GM20431 (cell line): Measurements from ENCODE around the gene SPPL2C.

Source experiments
- in situ Hi-C: fragments of 300-500 bp; cut with MseI, MboI; formaldehyde crosslinking; loops from one replicate; pipeline ENCODE4 v1.15.0; 2020; ENCODE audit warnings: low sequenced_read_pairs; ENCODE audit not compliant: unreplicated experiment

SPPL2C gene

GRCh38 chr17:45826919-45827588, 17.6 kb upstream of the SPPL2C start:
- in situ Hi-C loops: loop anchor here (10.0 kb wide), 1 partner anchor 182 kb away; no protein-coding TSS in a partner anchor

- in situ Hi-C loops: loop anchor here (10.0 kb wide), 1 partner anchor 183 kb away; no protein-coding TSS in a partner anchor
These were observed 16.5 kb upstream of the SPPL2C start for GRCh38 chr17:45828171-45828570.

- in situ Hi-C loops: loop anchor here (10.0 kb wide), 1 partner anchor 184 kb away; no protein-coding TSS in a partner anchor
These were observed 16.0 kb upstream of the SPPL2C start for GRCh38 chr17:45828582-45829133.

- in situ Hi-C loops: no loop called here
These were observed 10.8 kb upstream of the SPPL2C start for GRCh38 chr17:45833920-45834319.

- in situ Hi-C loops: no loop called here
These were observed 9.9 kb upstream of the SPPL2C start for GRCh38 chr17:45834471-45835396.

- in situ Hi-C loops: no loop called here
These were observed 9.2 kb upstream of the SPPL2C start for GRCh38 chr17:45835481-45835880.

- in situ Hi-C loops: no loop called here
These were observed 8.3 kb upstream of the SPPL2C start for GRCh38 chr17:45836047-45837044.

- in situ Hi-C loops: no loop called here
These were observed 7.5 kb upstream of the SPPL2C start for GRCh38 chr17:45837187-45837586.

GRCh38 chr17:45837603-45838002, 7.1 kb upstream of the SPPL2C start:
- in situ Hi-C loops: no loop called here

- in situ Hi-C loops: no loop called here
These were observed 5.9 kb upstream of the SPPL2C start for GRCh38 chr17:45838751-45839295.

- in situ Hi-C loops: no loop called here
These were observed 5.2 kb upstream of the SPPL2C start for GRCh38 chr17:45839442-45839841.

- in situ Hi-C loops: no loop called here
These were observed 3.5 kb upstream of the SPPL2C start for GRCh38 chr17:45841186-45841585.

- in situ Hi-C loops: no loop called here
These were observed 2.7 kb upstream of the SPPL2C start for GRCh38 chr17:45841883-45842525.

GRCh38 chr17:45843722-45844121, 959 bp upstream of the SPPL2C start:
- in situ Hi-C loops: no loop called here

- in situ Hi-C loops: no loop called here
These were observed 900 bp downstream of the SPPL2C start for GRCh38 chr17:45845376-45846185.

- in situ Hi-C loops: no loop called here
These were observed 1.5 kb downstream of the SPPL2C start for GRCh38 chr17:45846223-45846622.

GRCh38 chr17:45846646-45847045, 2.0 kb downstream of the SPPL2C start:
- in situ Hi-C loops: no loop called here

- in situ Hi-C loops: no loop called here
These were observed 2.4 kb downstream of the SPPL2C start for GRCh38 chr17:45847101-45847500.
